Esophagus (tissue), 2 donors: ENCODE data around the gene TUBGCP5. TPM values are rescaled to one million over a fixed set of nuclear protein-coding genes. Genes with fewer than 3 reads are reported as not detected.

Source experiments
- H3K27ac ChIP-seq, 2 donors: one replicate each; pipeline ENCODE4 v1.5.1; 2013; ENCODE audit warnings: low read depth in 2 of 2, mild to moderate bottlenecking in 2 of 2, inconsistent platforms in 1 of 2, low read length in 1 of 2, moderate library complexity in 1 of 2
- H3K27me3 ChIP-seq, 2 donors: one replicate each; pipeline ENCODE4 v1.6.1; 2013; ENCODE audit warnings: low read length in 2 of 2, control low read depth in 1 of 2, mild to moderate bottlenecking in 1 of 2; ENCODE audit not compliant: insufficient read depth in 2 of 2, control insufficient read depth in 1 of 2
- H3K36me3 ChIP-seq, 2 donors: one replicate each; pipeline ENCODE4 v1.6.1; 2013; ENCODE audit warnings: low read length in 1 of 2; ENCODE audit not compliant: control insufficient read depth in 2 of 2, insufficient read depth in 2 of 2
- H3K4me1 ChIP-seq, 2 donors: one replicate each; pipeline ENCODE4 v1.6.1; 2013; ENCODE audit warnings: low read length in 1 of 2; ENCODE audit not compliant: control insufficient read depth in 2 of 2, insufficient read depth in 2 of 2
- H3K4me3 ChIP-seq, 2 donors: one replicate each; pipeline ENCODE4 v1.5.1; 2013; ENCODE audit warnings: low read length in 2 of 2, mild to moderate bottlenecking in 2 of 2, low read depth in 1 of 2, moderate library complexity in 1 of 2
- H3K9me3 ChIP-seq, 2 donors: one replicate each; pipeline ENCODE4 v1.6.1; 2013; ENCODE audit warnings: mild to moderate bottlenecking in 2 of 2, low read depth in 1 of 2, low read length in 1 of 2, moderate library complexity in 1 of 2; ENCODE audit not compliant: control insufficient read depth in 2 of 2, insufficient read depth in 1 of 2
- WGBS, 2 donors: extraction: QIAGEN DNeasy Blood & Tissue Kit; methylation state at CpG; one replicate each; pipeline ENCODE4 v1.1.7; 2013; 5-methylcytosine and 5-hydroxymethylcytosine counted together
- polyA plus RNA-seq, 2 donors: library from polyadenylated mRNA; stranded (reverse); fragments of 200-250 nt; gene quantifications; one replicate each; pipeline ENCODE4 v1.2.3, GENCODE V29; 2013
- donor health status: healthy with polysubstance abuse.
- donor health status: Bipolar disorder and iron deficiency.

The TUBGCP5 gene
- polyA plus RNA-seq, 2 donors = 5.2 to 7.8 TPM

- Histone ChIP-seq H3K4me3 (no peak overlapping the region), H3K9me3 (no peaks in the 10 kb centered on the region), H3K27me3 (no peaks in the 10 kb centered on the region), H3K4me1 (peaks cover 17 to 18% of the 10 kb centered on the region in 2 donors), H3K36me3 (peaks cover 0 to 2% of the 10 kb centered on the region in 2 donors), H3K27ac (no peak overlapping the region)
- 79 to 88% methylated on average over 34 to 39 of the region's 39 CpGs for WGBS, 2 donors
These were observed 87.7 kb downstream of the TUBGCP5 start for GRCh38 chr15:22951381-22952280.

DNA sequence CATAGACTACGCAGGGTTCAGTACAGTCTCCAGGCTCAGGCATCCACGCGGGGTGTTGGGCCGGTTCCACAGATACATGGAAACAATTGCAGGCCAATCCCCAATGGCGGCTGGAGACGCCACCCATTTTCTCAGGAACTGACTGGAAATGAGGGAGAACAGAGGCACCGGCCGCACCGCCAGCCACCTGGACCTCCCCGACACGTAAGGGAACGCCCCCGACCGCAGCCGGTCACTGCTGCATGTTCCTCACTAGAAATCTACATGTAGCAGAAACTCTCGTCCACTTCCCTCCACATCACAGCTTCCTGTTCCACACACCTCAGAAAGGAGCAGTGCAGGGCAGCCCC is 88.4 kb downstream of the TUBGCP5 start:
- Histone ChIP-seq H3K4me3 (no peak overlapping the region), H3K27ac (no peak overlapping the region)
- 90 to 94% methylated on average over 16 of the region's 16 CpGs for WGBS, 2 donors

GRCh38 chr15:22950256-22950990 is 88.9 kb downstream of the TUBGCP5 start:
- Histone ChIP-seq H3K27ac (no peak overlapping the region), H3K9me3 (no peaks in the 10 kb centered on the region), H3K27me3 (no peaks in the 10 kb centered on the region), H3K36me3 (peaks cover 0 to 2% of the 10 kb centered on the region in 2 donors), H3K4me3 (no peak overlapping the region), H3K4me1 (peaks cover 15 to 18% of the 10 kb centered on the region in 2 donors)
- WGBS, 2 donors = 76 to 84% methylated on average over 25 of the region's 25 CpGs

More for the DNA sequence above, 88.4 kb downstream of the TUBGCP5 start:
- Histone ChIP-seq H3K4me1 (peaks cover 17 to 18% of the 10 kb centered on the region in 2 donors), H3K27me3 (no peaks in the 10 kb centered on the region), H3K36me3 (peaks cover 0 to 2% of the 10 kb centered on the region in 2 donors), H3K9me3 (no peaks in the 10 kb centered on the region)

Other genes with a start within 250 kb of the TUBGCP5 start
- gene NIPA2, start 200.9 kb downstream of the TUBGCP5 start, polyA plus RNA-seq = 10 to 100 TPM in 1 of 2 donors, 1 to 10 TPM in 1; 6.7 to 21.1 TPM
- gene CYFIP1, start 59.2 kb downstream of the TUBGCP5 start, polyA plus RNA-seq = 10 to 100 TPM; 32.1 to 44.3 TPM
- gene GOLGA6L1, start 97.3 kb upstream of the TUBGCP5 start, polyA plus RNA-seq = not detected